HepG2 (cell line): ENCODE results near the gene ECPAS. TPM values are rescaled to one million over a fixed set of nuclear protein-coding genes. Genes with fewer than 3 reads are reported as not detected.

Experiments used
- BCL3 ChIP-seq: sonication (generic); formaldehyde crosslinking; IDR thresholded peaks from 2 replicates; pipeline ENCODE4 v1.5.1; 2020; ENCODE audit warnings: mild to moderate bottlenecking, missing genetic modification reagents, moderate library complexity
- CBFB ChIP-seq: sonication (generic); formaldehyde crosslinking; IDR thresholded peaks from 2 replicates; pipeline ENCODE4 v1.4.0; 2020; ENCODE audit warnings: missing genetic modification reagents
- DDIT3 ChIP-seq: sonication (generic); formaldehyde crosslinking; IDR thresholded peaks from 2 replicates; pipeline ENCODE4 v1.4.0; 2020; ENCODE audit warnings: mild to moderate bottlenecking, missing genetic modification reagents
- ERF ChIP-seq: IDR thresholded peaks from 2 replicates; pipeline ENCODE4 v1.6.1; 2018; ENCODE audit warnings: missing biosample characterization, missing genetic modification reagents
- GTF2F1 ChIP-seq: fragments of 150-350 bp; IDR thresholded peaks from 2 replicates; pipeline ENCODE4 v1.6.1; 2014; ENCODE audit warnings: low read length
- HDAC6 ChIP-seq: fragments of 200-600 bp; sonication (generic); IDR thresholded peaks from 2 replicates; pipeline ENCODE4 v1.7.0; 2017; ENCODE audit warnings: mild to moderate bottlenecking, antibody characterized with exemption, low read length, low read depth
- HIC2 ChIP-seq: sonication (generic); formaldehyde crosslinking; IDR thresholded peaks from 2 replicates; pipeline ENCODE4 v1.9.0; 2022; ENCODE audit warnings: low read depth, missing genetic modification reagents
- HNF1B ChIP-seq: sonication (generic); formaldehyde crosslinking; IDR thresholded peaks from 2 replicates; pipeline ENCODE4 v1.5.1; 2020; ENCODE audit warnings: mild to moderate bottlenecking, moderate library complexity, missing genetic modification reagents
- HNRNPUL1 ChIP-seq: fragments of 200-400 bp; formaldehyde crosslinking; IDR thresholded peaks from 2 replicates; pipeline ENCODE4 v1.6.1; 2017; ENCODE audit warnings: low read depth, mild to moderate bottlenecking, low read length, moderate library complexity
- KLF9 ChIP-seq: IDR thresholded peaks from 2 replicates; pipeline ENCODE4 v1.6.1; 2016; ENCODE audit warnings: low read depth
- NR3C1 ChIP-seq: sonication (generic); formaldehyde crosslinking; IDR thresholded peaks from 2 replicates; pipeline ENCODE4 v1.4.0; 2020; ENCODE audit warnings: missing genetic modification reagents
- SAFB2 ChIP-seq: sonication (generic); formaldehyde crosslinking; IDR thresholded peaks from 2 replicates; pipeline ENCODE4 v1.5.1; 2020; ENCODE audit warnings: missing genetic modification reagents, low read depth, mild to moderate bottlenecking, borderline replicate concordance
- SP140L ChIP-seq: sonication (generic); formaldehyde crosslinking; IDR thresholded peaks from 2 replicates; pipeline ENCODE4 v1.4.0; 2020; ENCODE audit warnings: missing genetic modification reagents, borderline replicate concordance
- TFAP4 ChIP-seq: sonication (generic); IDR thresholded peaks from 2 replicates; pipeline ENCODE4 v1.6.1; 2016; ENCODE audit warnings: low read depth, borderline replicate concordance
- TRIM24 ChIP-seq: sonication (generic); formaldehyde crosslinking; IDR thresholded peaks from 2 replicates; pipeline ENCODE4 v1.8.0; 2022; ENCODE audit warnings: mild to moderate bottlenecking, missing genetic modification reagents
- ZNF143 ChIP-seq: sonication (generic); formaldehyde crosslinking; IDR thresholded peaks from 2 replicates; pipeline ENCODE4 v1.4.0; 2020; ENCODE audit warnings: missing genetic modification reagents
- ZNF383 ChIP-seq: sonication (generic); formaldehyde crosslinking; IDR thresholded peaks from 2 replicates; pipeline ENCODE4 v1.4.0; 2020; ENCODE audit warnings: missing genetic modification reagents, mild to moderate bottlenecking, borderline replicate concordance
- ZNF503 ChIP-seq: sonication (generic); formaldehyde crosslinking; IDR thresholded peaks from 2 replicates; pipeline ENCODE4 v1.4.0; 2020; ENCODE audit warnings: missing genetic modification reagents
- ZNF549 ChIP-seq: sonication (generic); formaldehyde crosslinking; IDR thresholded peaks from 2 replicates; pipeline ENCODE4 v1.5.0; 2020; ENCODE audit warnings: missing genetic modification reagents
- ZNF572 ChIP-seq: sonication (generic); formaldehyde crosslinking; IDR thresholded peaks from 2 replicates; pipeline ENCODE4 v1.5.1; 2020; ENCODE audit warnings: mild to moderate bottlenecking, missing genetic modification reagents
- ZNF670 ChIP-seq: sonication (generic); formaldehyde crosslinking; IDR thresholded peaks from 2 replicates; pipeline ENCODE4 v1.8.0; 2022; ENCODE audit warnings: mild to moderate bottlenecking, missing genetic modification reagents, borderline replicate concordance
- ZNF737 ChIP-seq: sonication (generic); formaldehyde crosslinking; IDR thresholded peaks from 2 replicates; pipeline ENCODE4 v1.5.0; 2020; ENCODE audit warnings: missing genetic modification reagents, mild to moderate bottlenecking, borderline replicate concordance
- ZNF75D ChIP-seq: sonication (generic); formaldehyde crosslinking; IDR thresholded peaks from 2 replicates; pipeline ENCODE4 v1.8.1; 2023; ENCODE audit warnings: missing genetic modification reagents, mild to moderate bottlenecking, borderline replicate concordance
- ZNF891 ChIP-seq: sonication (generic); formaldehyde crosslinking; IDR thresholded peaks from 2 replicates; pipeline ENCODE4 v1.5.0; 2020; ENCODE audit warnings: mild to moderate bottlenecking, missing genetic modification reagents
- ZZZ3 ChIP-seq: sonication (generic); formaldehyde crosslinking; IDR thresholded peaks from 2 replicates; pipeline ENCODE4 v1.4.0; 2020; ENCODE audit warnings: missing genetic modification reagents, mild to moderate bottlenecking, borderline replicate concordance
- polyA plus RNA-seq, 8 experiments: library from polyadenylated mRNA; depleted of rRNA in 3 of 8; stranded (reverse) in 7 of 8; unstranded in 1 of 8; fragments of >200 nt; fragmentation: Illumina TruSeq in 4 of 8; extraction: Trizol in 4 of 8; gene quantifications; 2 replicates each; pipeline versions ENCODE4 v1.2.1 to v1.2.3, GENCODE V29; 2011 to 2016; ENCODE audit warnings: low read depth in 4 of 8, missing spikeins in 1 of 8, mixed read lengths in 1 of 8; ENCODE audit not compliant: insufficient read depth in 1 of 8
- total RNA-seq, 5 experiments: library from RNA; depleted of rRNA; stranded (reverse); fragments of >200 nt; fragmentation: Illumina TruSeq; extraction: Trizol; gene quantifications; 2 replicates each; pipeline ENCODE4 v1.2.3, GENCODE V29; 2016; ENCODE audit warnings: low read depth in 1 of 5

ECPAS gene
- total and polyA plus RNA-seq, 2 of the 13 experiments (the other 11 are each of a cell fraction or from before 2014, with no cell fraction given): 35.3 to 58.0 TPM

GRCh38 chr9:111484572-111484894 lies 350 bp upstream of the ECPAS start (continued):
- TF ChIP-seq DDIT3 (CRISPR knock-in tag) (no peak), HDAC6 (no peak), KLF9 (CRISPR knock-in tag) (no peak), NR3C1 (CRISPR knock-in tag) (no peak), ZNF549 (no peak), TRIM24 (CRISPR knock-in tag) (no peak), ZNF383 (CRISPR knock-in tag) (0 out of 2 replicates have a peak, but pooled peaks have one; percentile 58), ZNF737 (CRISPR knock-in tag) (no peak), ZNF503 (CRISPR knock-in tag) (peak; percentile 57; the same call in 1 of the 2 replicates), SP140L (no peak), ZNF891 (CRISPR knock-in tag) (no peak), ERF (CRISPR knock-in tag) (no peak), TFAP4 (no peak), HNF1B (CRISPR knock-in tag) (no peak), HIC2 (CRISPR knock-in tag) (no peak), HNRNPUL1 (no peak), ZNF670 (CRISPR knock-in tag) (peak; percentile 52; the same call in 1 of the 2 replicates), GTF2F1 (no peak), ZNF143 (CRISPR knock-in tag) (no peak), SAFB2 (CRISPR knock-in tag) (no peak), ZNF572 (CRISPR knock-in tag) (no peak), CBFB (CRISPR knock-in tag) (no peak), BCL3 (CRISPR knock-in tag) (no peak), ZNF75D (CRISPR knock-in tag) (no peak), ZZZ3 (CRISPR knock-in tag) (no peak)
